IPS-NIHi11 (cell line): Measurements from ENCODE around the gene NELFE.
"Not testable (repeated sequence)": the region's sequence is repeated elsewhere in the genome, so short reads cannot be mapped to it uniquely, and the experiment has no call there.

Source experiments
- DNase-seq: peaks from one replicate; pipeline ENCODE4 v3.0.0; 2012; ENCODE audit warnings: mixed read lengths, low spot score

Gene NELFE, protein sequence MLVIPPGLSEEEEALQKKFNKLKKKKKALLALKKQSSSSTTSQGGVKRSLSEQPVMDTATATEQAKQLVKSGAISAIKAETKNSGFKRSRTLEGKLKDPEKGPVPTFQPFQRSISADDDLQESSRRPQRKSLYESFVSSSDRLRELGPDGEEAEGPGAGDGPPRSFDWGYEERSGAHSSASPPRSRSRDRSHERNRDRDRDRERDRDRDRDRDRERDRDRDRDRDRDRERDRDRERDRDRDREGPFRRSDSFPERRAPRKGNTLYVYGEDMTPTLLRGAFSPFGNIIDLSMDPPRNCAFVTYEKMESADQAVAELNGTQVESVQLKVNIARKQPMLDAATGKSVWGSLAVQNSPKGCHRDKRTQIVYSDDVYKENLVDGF

DNA sequence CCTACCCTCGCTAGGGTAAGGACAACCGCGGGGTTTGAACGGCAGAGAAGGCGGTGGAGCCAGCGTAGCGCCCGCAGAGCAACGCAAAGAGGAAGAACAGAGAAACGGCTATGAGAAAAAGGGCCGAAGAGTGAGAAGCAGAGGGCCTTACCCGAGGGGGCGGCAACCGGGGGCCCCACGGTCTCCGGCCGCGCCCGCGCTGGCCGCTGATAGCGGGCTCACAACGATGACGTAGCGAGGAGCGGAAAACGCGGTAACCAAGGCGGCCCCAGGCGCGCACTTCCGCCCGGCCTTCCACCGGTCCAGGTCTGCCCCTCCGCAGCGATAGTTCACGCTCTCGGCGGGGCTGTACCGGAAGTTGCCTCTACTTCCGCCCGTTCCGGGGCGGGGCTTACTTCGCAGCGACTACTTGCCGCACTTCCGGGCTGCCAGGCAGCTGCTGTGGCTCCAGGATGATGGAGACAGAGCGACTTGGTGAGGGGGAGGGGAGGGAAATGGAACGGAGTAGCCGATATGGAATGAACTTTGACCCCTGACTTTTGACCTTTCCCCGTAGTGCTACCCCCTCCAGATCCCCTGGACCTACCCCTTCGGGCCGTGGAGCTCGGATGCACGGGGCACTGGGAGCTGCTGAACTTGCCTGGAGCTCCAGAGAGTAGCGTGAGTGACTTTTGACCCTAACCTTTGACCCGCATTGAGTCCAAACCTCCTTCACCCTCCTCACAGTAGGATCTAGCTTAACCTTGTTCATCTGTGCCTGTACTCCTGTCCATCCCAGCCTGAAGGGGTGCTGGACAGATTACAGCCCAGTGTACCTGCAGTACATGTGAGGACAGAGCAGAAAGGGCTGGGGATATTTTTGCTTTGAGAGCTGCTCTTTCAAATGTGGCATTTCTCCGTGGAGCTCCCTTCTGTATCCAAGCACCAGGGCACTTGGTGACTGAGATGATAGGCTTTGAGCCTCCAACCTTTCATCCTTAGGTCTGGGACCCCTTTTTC lies at the start of gene NELFE, which contains the start of gene SKIC2:
Gene NELFE, minus strand, starts transcription at position 231 of the 999 bp plus-strand sequence. CDS start 525 bp downstream, outside the sequence.
Gene SKIC2, plus strand, starts transcription at position 435 of the 999 bp plus-strand sequence. Its CDS starts 18 bp downstream, at position 453.
- peak; percentile 100 for DNase-seq

DNA sequence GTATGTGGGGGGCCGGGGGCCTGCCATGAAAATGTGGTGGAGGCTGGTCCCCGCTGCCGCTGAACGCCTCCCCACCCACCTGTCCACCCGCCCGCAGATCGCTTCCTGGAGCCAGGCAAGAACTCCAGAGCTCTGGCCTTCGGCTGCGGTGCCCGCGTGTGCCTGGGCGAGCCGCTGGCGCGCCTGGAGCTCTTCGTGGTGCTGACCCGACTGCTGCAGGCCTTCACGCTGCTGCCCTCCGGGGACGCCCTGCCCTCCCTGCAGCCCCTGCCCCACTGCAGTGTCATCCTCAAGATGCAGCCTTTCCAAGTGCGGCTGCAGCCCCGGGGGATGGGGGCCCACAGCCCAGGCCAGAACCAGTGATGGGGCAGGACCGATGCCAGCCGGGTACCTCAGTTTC lies 49.3 kb upstream of the NELFE start:
- not testable (repeated sequence) for DNase-seq

DNA sequence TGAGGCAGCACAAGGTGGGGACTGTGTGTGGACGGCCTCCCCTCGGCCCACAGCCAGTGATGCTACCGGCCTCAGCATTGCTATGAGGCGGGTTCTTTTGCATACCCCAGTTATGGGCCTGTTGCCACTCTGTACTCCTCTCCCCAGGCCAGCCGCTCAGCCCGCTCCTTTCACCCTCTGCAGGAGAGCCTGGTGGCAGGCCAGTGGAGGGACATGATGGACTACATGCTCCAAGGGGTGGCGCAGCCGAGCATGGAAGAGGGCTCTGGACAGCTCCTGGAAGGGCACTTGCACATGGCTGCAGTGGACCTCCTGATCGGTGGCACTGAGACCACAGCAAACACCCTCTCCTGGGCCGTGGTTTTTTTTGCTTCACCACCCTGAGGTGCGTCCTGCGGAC lies 48.3 kb upstream of the NELFE start:
- DNase-seq: not testable (repeated sequence)

DNA sequence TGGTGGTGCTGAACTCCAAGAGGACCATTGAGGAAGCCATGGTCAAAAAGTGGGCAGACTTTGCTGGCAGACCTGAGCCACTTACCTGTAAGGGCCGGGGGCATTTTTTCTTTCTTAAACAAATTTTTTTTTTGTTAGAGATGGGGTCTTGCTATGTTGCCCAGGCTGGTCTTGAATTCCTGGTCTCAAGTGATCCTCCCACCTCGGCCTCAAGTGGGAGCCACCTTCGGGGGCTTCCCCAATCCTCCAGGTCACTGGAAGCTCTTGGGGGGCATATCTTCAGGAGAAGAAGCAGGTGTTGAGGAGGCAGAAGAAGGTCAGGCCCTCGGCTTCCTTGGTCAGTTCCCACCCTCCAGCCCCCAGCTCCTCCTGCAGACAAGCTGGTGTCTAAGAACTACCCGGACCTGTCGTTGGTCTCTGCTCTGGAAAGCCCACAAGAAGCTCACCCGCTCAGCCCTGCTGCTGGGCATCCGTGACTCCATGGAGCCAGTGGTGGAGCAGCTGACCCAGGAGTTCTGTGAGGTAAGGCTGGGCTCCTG lies 47.3 kb upstream of the NELFE start:
- DNase-seq: not testable (repeated sequence)

DNA sequence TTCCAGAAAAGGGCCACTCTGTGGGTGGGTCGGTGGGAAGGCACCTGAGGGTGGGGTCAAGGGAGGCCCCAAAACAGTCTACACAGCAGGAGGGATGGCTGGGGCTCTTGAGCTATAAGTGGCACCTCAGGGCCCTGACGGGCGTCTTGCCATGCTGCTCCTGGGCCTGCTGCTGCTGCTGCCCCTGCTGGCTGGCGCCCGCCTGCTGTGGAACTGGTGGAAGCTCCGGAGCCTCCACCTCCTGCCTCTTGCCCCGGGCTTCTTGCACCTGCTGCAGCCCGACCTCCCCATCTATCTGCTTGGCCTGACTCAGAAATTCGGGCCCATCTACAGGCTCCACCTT lies 46.7 kb upstream of the NELFE start:
- DNase-seq: not testable (repeated sequence)

DNA sequence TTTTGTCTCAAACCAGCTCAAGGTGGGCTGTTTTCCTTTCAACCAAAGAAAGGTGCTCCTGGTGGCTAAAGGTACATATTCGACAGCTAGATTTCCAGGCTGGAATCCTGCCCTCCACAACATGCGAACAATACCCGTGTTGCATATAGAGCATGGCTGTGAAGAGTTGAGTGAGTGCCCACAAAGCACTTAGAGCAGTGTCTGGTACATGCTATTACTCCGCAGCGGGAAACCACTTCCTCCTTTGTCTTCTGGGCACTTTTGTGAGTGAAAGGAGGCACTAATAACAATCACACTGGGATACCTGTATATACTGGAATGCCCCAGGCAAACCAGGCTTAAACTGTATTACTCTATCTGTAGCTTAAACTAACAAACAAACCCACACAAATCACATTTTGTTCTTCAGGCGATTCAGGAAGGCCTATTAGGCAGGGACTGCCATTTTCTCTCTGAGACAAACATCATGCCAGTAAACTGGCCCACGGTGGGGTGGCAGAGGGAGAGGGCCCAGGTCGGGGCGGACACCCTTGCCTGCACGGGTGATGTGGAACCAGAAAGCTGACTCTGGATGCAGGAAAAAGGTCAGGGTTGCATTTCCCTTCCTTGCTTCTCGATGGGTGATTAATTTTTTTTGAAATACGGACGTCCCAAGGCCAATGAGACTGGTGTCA lies 46.2 kb upstream of the NELFE start:
- not testable (repeated sequence) for DNase-seq

DNA sequence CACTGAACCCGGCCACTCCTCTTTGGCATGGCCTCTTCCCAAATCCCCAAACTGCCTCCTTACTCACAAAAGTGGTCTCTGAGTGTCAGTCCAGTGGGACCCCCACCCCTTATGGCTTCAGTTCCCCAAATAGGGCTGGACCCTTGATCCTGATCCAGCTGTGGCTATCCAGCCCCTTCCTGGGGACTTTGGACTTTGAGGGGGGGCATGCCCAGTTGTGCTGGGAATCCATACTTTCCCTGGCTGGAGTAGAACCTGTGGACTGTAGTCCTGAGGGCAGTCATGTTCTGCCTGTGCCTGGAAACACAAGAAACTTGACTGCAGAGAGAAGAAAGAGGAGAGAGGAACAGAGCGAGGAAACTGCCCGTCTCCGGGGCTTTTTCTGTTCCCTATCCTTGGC lies 45.6 kb upstream of the NELFE start:
- not testable (repeated sequence) for DNase-seq

DNA sequence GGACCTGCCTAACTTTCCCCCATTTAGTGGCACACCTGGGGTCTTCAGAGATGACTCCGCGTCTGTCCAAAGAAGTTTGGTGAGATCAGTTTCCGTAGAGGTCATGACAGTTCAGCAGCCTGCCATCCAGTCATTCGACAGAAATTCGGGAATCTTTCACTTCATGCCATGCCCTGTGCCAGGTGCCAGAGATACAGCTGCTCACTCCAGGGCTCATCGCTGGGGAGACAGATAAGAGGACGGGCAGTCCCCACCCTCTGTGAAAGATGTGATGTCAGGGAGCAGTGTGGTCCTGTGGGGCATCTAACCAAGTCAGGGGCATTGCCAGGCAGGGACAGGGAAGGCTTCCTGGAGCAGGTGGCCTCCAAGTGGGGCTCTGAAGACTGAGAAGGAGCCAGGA lies 44.5 kb upstream of the NELFE start:
- DNase-seq: not testable (repeated sequence)

DNA sequence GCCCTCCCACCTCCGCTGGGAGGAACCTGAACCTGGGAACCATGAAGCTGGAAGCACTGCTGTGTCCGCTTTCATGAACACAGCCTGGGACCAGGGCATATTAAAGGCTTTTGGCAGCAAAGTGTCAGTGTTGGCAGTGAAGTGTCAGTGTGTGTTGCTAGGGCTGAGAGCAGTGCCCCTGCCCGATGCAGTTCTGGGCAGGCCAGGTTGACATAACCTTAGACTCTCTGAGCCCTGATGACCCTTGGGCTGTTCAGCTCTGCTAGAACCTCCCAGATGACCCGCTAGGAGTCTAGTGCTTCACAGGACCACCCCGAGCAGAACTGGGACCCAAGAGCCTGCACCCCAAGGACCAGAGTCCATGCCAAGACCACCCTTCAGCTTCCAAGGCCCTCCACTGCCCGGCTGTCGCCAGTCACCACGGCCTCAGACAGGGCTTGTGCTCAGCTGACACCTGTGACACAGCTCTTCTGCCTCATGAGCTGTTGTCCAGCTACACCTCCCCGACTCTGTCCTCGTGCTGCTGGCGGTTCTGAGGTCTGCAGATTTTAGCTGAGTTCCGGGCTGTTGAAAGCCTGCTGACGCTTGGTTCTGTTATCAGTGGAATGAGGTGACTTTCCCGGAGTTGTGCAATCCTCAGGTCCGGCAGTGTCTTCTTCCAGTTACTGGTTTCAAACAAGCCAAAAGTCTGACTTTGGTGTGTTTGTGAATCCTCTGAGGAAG lies 43.9 kb upstream of the NELFE start:
- not testable (repeated sequence) for DNase-seq

DNA sequence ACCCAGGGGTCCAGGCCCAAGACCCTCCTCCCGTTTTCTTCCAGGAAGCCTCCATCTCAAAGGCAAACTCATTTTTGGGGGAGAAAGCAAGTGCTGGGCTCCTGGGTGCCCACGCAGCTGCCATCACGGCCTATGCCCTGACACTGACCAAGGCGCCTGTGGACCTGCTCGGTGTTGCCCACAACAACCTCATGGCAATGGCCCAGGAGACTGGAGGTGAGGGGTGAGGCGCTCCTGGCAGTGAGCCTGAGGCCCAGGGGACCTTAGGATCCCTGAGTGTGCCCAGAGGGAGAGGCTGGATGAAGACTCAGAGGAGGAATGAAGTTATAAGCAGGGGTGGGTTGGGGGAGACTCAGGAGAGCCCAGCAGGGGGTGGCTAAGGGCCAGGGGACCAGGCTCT lies 37.6 kb upstream of the NELFE start:
- DNase-seq: not testable (repeated sequence)

DNA sequence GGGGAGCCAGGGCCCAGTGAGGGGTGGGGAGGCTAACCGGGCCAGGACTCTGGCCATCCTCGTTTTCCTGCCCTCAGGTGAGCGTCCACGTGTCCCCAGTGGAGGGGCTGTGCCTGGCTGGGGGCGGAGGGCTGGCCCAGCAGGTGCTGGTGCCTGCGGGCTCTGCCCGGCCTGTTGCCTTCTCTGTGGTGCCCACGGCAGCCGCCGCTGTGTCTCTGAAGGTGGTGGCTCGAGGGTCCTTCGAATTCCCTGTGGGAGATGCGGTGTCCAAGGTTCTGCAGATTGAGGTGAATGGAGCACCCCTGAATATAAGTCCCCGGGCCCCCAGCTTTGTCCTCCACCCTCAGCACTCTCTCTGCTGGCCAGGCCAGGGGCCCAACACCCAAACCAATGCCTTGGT lies 35.6 kb upstream of the NELFE start:
- not testable (repeated sequence) for DNase-seq

DNA sequence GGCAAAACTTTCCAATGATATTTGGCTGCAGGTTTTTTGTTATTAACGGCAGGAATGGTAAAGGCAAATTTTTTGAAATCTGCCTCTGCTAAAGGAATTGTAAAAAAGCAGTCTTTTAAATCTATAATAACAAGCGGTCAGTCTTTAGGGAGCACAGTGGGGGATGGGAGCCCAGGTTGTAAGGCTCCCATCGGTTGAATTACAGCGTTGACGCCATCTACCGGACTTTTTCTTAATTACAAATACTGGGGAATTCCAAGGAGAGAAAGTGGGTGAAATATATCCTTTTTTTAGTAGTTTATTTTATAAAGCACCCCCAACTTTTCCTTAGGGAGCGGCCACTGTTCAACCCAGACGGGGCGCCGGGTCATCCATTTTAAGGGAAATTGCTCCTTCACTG lies 30.6 kb upstream of the NELFE start:
- not testable (repeated sequence) for DNase-seq

DNA sequence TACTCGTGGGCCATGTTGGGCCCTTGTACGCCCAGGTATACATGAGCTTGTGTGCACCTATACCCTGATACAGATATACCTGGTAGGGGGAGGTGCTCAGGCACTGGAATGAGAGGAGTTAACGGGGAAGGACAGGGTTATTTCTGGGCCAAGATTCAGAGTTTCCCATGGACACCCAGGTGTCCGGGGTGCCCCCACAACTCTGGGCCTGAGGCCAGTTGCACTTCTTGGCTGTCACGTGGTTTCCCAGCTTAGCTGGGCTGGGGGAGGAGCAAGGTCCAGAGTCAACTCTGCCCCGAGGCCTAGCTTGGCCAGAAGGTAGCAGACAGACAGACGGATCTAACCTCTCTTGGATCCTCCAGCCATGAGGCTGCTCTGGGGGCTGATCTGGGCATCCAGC lies 23.0 kb upstream of the NELFE start, which contains the start of gene C4A:
Gene C4A, plus strand, starts transcription at position 314 of the 400 bp plus-strand sequence. Its CDS starts 51 bp downstream, at position 365.
- not testable (repeated sequence) for DNase-seq

DNA sequence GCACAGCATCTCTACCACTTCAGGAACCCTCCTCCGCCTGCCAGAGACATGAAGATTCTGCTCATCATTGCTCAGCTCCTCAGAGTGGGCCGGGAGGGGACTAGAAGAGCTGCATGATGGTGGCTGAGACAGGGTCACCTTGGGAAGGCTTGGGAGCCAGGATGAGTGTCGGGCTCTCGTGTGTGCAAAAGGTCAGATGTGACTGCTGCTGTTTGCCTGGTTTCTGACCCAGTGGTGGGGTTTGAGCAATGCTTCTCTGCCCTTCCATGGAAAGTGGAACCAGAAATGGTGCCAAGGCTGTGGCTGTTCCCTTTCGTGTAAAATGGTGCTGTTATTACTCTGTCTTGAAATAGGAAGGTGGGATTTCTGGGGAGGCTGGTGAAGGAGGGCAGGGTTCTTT lies 22.2 kb upstream of the NELFE start:
- not testable (repeated sequence) for DNase-seq

DNA sequence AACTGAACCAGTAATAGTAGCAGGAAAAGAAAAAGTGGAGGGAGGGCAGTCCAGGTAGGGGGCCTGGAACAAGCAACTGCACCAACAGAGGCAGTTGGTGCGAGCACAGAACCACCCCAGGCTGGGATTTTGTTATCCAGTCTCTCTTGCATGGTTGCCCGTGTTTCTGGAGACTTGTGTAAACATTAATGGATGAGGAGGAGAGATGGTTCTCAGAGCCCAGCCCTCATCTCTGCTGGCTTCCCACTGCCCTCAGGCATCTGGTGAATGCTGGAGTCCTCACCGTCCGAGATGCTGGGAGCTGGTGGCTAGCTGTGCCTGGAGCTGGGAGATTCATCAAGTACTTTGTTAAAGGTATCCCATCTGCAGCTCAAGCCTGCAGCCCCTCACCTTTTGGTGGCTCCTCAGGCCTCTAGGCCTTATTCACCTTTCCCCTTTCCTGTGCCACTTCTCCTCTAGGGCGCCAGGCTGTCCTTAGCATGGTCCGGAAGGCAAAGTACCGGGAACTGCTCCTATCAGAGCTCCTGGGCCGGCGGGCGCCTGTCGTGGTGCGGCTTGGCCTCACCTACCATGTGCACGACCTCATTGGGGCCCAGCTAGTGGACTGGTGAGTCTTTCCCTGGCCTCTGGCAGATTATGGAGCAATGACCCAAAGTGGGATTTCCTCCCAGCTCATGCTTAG lies 21.6 kb upstream of the NELFE start:
- DNase-seq: not testable (repeated sequence)

DNA sequence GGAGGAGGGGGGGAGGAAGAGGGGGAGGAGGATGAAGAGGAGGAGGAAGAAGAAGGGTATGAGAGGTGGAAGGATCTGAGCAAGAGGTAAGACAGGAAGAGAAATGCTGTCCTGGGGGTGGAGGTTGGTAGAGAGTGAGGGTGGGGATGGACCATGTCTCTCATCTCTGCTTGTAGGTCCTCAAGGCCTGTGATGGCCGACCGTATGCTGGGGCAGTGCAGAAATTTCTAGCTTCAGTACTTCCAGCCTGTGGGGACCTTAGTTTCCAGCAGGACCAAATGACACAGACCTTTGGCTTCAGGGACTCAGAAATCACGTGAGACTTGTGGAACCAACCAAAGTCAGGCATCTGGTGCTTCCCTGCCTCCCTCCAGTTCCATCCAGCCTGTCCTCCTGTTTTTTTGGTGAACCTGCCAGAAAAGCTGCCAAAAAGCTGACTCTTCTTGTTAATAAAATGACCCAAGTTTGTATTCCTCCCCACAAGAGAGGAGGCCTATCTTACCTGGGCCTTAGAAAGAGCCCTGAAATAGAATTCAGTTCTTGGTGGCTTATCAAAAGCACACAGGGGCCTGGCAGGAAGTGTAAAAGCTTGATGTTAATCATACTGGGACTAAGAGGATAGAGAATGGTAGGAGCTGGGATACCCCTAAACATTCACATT lies 20.6 kb upstream of the NELFE start:
- no peak for DNase-seq

DNA sequence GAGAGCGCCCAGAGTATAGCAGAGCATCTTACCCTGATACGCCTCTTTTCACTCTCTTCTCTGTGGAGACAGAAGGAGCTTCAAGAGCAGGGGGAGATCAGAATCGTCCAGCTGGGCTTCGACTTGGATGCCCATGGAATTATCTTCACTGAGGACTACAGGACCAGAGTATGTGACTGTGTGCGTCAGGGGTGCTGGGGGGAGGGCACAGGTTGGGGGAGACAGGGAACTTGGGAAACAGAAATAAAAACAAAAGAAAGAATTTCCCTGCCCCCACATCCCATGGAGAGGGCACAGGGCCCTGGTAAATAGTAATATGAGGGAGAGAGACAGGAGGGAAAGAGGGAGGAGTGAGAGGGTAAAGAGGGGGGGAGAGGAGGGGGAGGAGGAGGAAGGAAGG lies 20.1 kb upstream of the NELFE start:
- DNase-seq: no peak

DNA sequence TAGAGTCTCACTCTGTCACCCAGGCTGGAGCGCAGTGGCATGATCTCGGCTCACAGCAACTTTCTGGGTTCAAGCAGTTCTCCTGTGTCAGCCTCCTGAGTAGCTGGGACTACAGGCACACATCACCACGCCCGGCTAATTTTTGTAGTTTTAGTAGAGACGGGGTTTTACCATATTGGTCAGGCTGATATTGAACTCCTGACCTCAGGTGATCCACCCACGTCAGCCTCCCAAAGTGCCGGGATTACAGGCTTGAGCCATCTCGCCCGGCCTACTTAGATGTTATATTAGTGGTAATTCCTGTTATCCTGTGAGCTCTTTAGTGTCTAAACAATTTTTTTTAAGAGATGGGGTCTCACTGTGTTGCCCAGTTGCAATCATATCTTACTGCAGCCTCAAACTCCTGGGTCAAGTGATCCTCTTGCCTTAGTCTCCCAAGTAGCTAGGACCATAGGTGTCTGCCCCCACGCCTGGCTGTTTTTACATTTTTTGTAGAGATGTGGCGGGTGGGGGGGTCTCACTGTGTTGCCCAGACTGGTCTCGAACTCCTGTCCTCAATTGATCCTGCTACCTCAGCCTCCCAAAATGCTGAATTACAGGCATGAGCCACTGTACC lies 19.2 kb upstream of the NELFE start:
- no peak for DNase-seq

DNA sequence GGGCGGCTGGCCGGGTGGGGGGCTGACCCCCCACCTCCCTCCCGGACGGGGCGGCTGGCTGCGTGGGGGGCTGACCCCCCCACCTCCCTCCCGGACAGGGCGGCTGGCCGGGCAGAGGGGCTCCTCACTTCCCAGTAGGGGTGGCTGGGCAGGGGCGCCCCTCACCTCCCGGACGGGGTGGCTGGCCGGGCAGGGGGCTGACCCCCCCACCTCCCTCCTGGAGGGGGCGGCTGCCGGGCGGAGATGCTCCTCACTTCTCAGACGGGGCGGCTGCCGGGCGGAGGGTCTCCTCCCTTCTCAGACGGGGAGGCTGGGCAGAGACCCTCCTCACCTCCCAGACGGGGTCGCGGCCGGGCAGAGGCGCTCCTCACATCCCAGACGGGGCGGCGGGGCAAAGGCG lies 17.3 kb upstream of the NELFE start:
- not testable (repeated sequence) for DNase-seq
